Heart right ventricle (tissue), 16 donors: ENCODE data around the gene CAPZA2. TPM values are rescaled to one million over a fixed set of nuclear protein-coding genes. Genes with fewer than 3 reads are reported as not detected.

ENCODE experiments used
- ATAC-seq, 8 donors: fragments of 200-7000 bp; cut with Tn5 transposase; one replicate each; pipeline ENCODE4 v1.9.1; 2020; ENCODE audit warnings: mild to moderate bottlenecking in 8 of 8, moderate library complexity in 8 of 8, moderate number of reproducible peaks in 1 of 8
- DNase-seq, 2 donors: peaks; one replicate each; pipeline ENCODE4 v3.0.0-alpha.2; 2020
- H3K27ac ChIP-seq, 10 donors: fragments of 200-600 bp; sonication (generic) in 2 of 10; one replicate each; pipeline versions ENCODE4 v1.5.0 to v1.8.0; 2020 to 2022; ENCODE audit warnings: mild to moderate bottlenecking in 3 of 10
- H3K27me3 ChIP-seq, 7 donors: fragments of 200-600 bp; one replicate each; pipeline ENCODE4 v1.8.0; 2021 to 2022; ENCODE audit warnings: mild to moderate bottlenecking in 2 of 7
- H3K36me3 ChIP-seq, 9 donors: fragments of 200-600 bp; sonication (generic) in 1 of 9; one replicate each; pipeline versions ENCODE4 v1.5.0 to v1.8.0; 2020 to 2022; ENCODE audit warnings: mild to moderate bottlenecking in 2 of 9
- H3K4me1 ChIP-seq, 9 donors: fragments of 200-600 bp; sonication (generic) in 1 of 9; one replicate each; pipeline versions ENCODE4 v1.5.0 to v1.8.0; 2020 to 2022; ENCODE audit warnings: mild to moderate bottlenecking in 4 of 9
- H3K4me3 ChIP-seq, 10 donors: fragments of 200-600 bp; sonication (generic) in 2 of 10; one replicate each; pipeline versions ENCODE4 v1.5.0 to v1.8.0; 2020 to 2022; ENCODE audit warnings: mild to moderate bottlenecking in 7 of 10, moderate library complexity in 2 of 10
- H3K9me3 ChIP-seq, 11 donors: fragments of 200-600 bp in 10 of 11; sonication (generic) in 2 of 11; one replicate each; pipeline versions ENCODE4 v1.5.0 to v1.8.0; 2013 to 2022; ENCODE audit warnings: mild to moderate bottlenecking in 2 of 11, control low read depth in 1 of 11, moderate library complexity in 1 of 11
- CTCF ChIP-seq, 9 donors: fragments of 200-600 bp; sonication (generic) in 2 of 9; IDR thresholded peaks; one replicate each; pipeline versions ENCODE4 v1.5.0 to v1.8.0; 2021 to 2022; ENCODE audit warnings: antibody characterized with exemption in 9 of 9, mild to moderate bottlenecking in 5 of 9, moderate library complexity in 1 of 9
- WGBS, 2 donors: extraction: QIAGEN DNeasy Blood & Tissue Kit; methylation state at CpG; one replicate each; pipeline ENCODE4 v1.1.7; 2013; ENCODE audit warnings: inconsistent platforms in 1 of 2; 5-methylcytosine and 5-hydroxymethylcytosine counted together
- intact Hi-C, 10 donors: fragments of 100-400 bp; cut with DNase I; formaldehyde crosslinking; loops; one replicate each; pipeline versions ENCODE4 v1.11.1 to v1.14.2; 2022
- polyA plus RNA-seq, 2 donors: library from polyadenylated mRNA; stranded (reverse); fragments of 200-250 nt; gene quantifications; one replicate each; pipeline ENCODE4 v1.2.3, GENCODE V29; 2013
- total RNA-seq, 10 donors: library from RNA; stranded (reverse); fragmentation: NEBNext Ultra II Directional in 3 of 10; extraction: Animal tissue kit (Norgen Biotek cat#: 25700) in 3 of 10; gene quantifications; one replicate each; pipeline versions ENCODE4 v1.2.1 to v1.2.4, GENCODE V29; 2021 to 2023
- donor health status: Arrhythmogenic right ventricular cardiomyopathy.
- donor health status: ischemic (EF 13 %, LVEDD 7.1; RV severe dilation, severe dysfunction).
- donor health status: healthy with polysubstance abuse.
- donor health status: DM: no; HTN: yes; CAD: no.
- donor health status: DM: no; HTN: no; CAD: no.
- donor health status: ischemic (EF 25% LVEDD 6.9; RV normal size, moderate dysfunction).
- donor health status: ischemic (EF 25% LVEDD 5.7; RV mildly dilated, moderate dysfunction).
- donor health status: healthy.
- donor health status: DM: yes; HTN: yes; CAD: no.
- donor health status: Ischemic cardiomyopathy.
- donor health status: ischemic (EF 35%, LVEDD 5.7; RV mildly dilated, moderate dysfunction).
- donor health status: nonischemic (EF 11% LVEDD 7.7; RV severe dilation, severe dysfunction).
- donor health status: DM: yes; HTN: yes; CAD: no.
- donor health status: PGD.
- donor health status: ischemic (EF 29% LVEDD 5.4; RV normal size, mild dysfunction).
- donor health status: nonischemic (EF 23%, LVEDD 6.1; RV moderate dilation, normal function).

CAPZA2 gene
- total and polyA plus RNA-seq, 12 donors = 39.4 to 416 (median 332) TPM

GRCh38 chr7:116949941-116950801, 87.8 kb downstream of the CAPZA2 start:
- intact Hi-C loops = loop anchor here in 2 of 10 donors (5.0 kb wide), 2 partner anchors 67 to 88 kb away; partner anchors contain the start of gene CAPZA2 (in 1 of the 2)
- peak overlapping the region; percentile 29 to 100 (median 92) for H3K27ac ChIP-seq
- WGBS, 2 donors = 75 to 88% methylated on average over 9 of the region's 9 CpGs

GRCh38 chr7:116950889-116951351, 88.5 kb downstream of the CAPZA2 start:
- no peak for TF ChIP-seq CTCF (IDR thresholded peaks at IDR 0.05)
- Histone ChIP-seq H3K4me1 (peaks cover 0 to 39% (median 27%) of the 10 kb centered on the region in 9 donors), H3K27me3 (no peaks in the 10 kb centered on the region), H3K4me3 (no peak overlapping the region), H3K36me3 (no peaks in the 10 kb centered on the region), H3K9me3 (no peaks in the 10 kb centered on the region), H3K27ac (peak overlapping the region in 8 of 10 donors; percentile 63 to 100 (median 98))
- 83 to 87% methylated on average over 5 of the region's 5 CpGs for WGBS, 2 donors
- DNase-seq (no peak), ATAC-seq (no peak)
- intact Hi-C loops = loop anchor here in 2 of 10 donors (5.0 kb wide), 2 partner anchors 66 to 89 kb away; partner anchors contain the start of gene CAPZA2 (in 1 of the 2)

More at GRCh38 chr7:116949941-116950801, 87.8 kb downstream of the CAPZA2 start:
- H3K27me3 ChIP-seq = no peaks in the 10 kb centered on the region
- DNase-seq (no peak), ATAC-seq (no peak)
- no peak overlapping the region for H3K4me3 ChIP-seq
- H3K9me3 ChIP-seq = no peaks in the 10 kb centered on the region
- no peaks in the 10 kb centered on the region for H3K36me3 ChIP-seq
- no peak for TF ChIP-seq CTCF (IDR thresholded peaks at IDR 0.05)
- peaks cover 0 to 35% (median 20%) of the 10 kb centered on the region in 9 donors for H3K4me1 ChIP-seq

GRCh38 chr7:116951366-116952292, 89.2 kb downstream of the CAPZA2 start:
- Histone ChIP-seq H3K4me3 (no peak overlapping the region), H3K36me3 (no peaks in the 10 kb centered on the region), H3K27ac (peak overlapping the region in 8 of 10 donors; percentile 63 to 100 (median 99)), H3K9me3 (no peaks in the 10 kb centered on the region), H3K27me3 (no peaks in the 10 kb centered on the region), H3K4me1 (peaks cover 0 to 46% (median 35%) of the 10 kb centered on the region in 9 donors)
- ATAC-seq (no peak), DNase-seq (no peak)
- TF ChIP-seq CTCF (IDR thresholded peaks at IDR 0.05) = no peak
- 89 to 95% methylated on average over 17 of the region's 17 CpGs for WGBS, 2 donors
- intact Hi-C loops = loop anchor here in 2 of 10 donors (5.0 kb wide), 2 partner anchors 66 to 89 kb away; partner anchors contain the start of gene CAPZA2 (in 1 of the 2)
